ENCODE measurements around the gene PTPRS.
"Not testable (repeated sequence)": the region's sequence is repeated elsewhere in the genome, so short reads cannot be mapped to it uniquely, and the experiment has no call there.

Gene PTPRS

GRCh38 chr19:5330307-5330720, 10.3 kb downstream of the PTPRS start:
- DNase-seq (ENCODE audit: low read depth) = no peak
- Histone ChIP-seq H3K27me3 (replicated peaks; ENCODE audit: control insufficient read depth, insufficient read depth, low read length) (peaks cover 34% of the 10 kb centered on the region), H3K9ac (ENCODE audit: low read length) (no peak overlapping the region), H3K4me1 (ENCODE audit: control insufficient read depth, insufficient read depth, low read length) (no peaks in the 10 kb centered on the region), H3K4me3 (ENCODE audit: low read length) (no peak overlapping the region), H3K36me3 (ENCODE audit: control insufficient read depth, insufficient read depth, low read length, severe bottlenecking) (no peaks in the 10 kb centered on the region), H3K9me3 (ENCODE audit: control insufficient read depth, low read length) (no peaks in the 10 kb centered on the region)

- Histone ChIP-seq H3K4me1 (ENCODE audit: control insufficient read depth, insufficient read depth, low read length) (no peaks in the 10 kb centered on the region), H3K9ac (ENCODE audit: low read length) (no peak overlapping the region), H3K36me3 (ENCODE audit: control insufficient read depth, insufficient read depth, low read length, severe bottlenecking) (no peaks in the 10 kb centered on the region), H3K9me3 (ENCODE audit: control insufficient read depth, low read length) (peaks cover 6% of the 10 kb centered on the region), H3K4me3 (ENCODE audit: low read length) (no peak overlapping the region), H3K27me3 (replicated peaks; ENCODE audit: control insufficient read depth, insufficient read depth, low read length) (peaks cover 38% of the 10 kb centered on the region)
- no peak for DNase-seq (ENCODE audit: low read depth)
Observed at GRCh38 chr19:5329141-5329540, 11.5 kb downstream of the PTPRS start.

- H3K4me1 ChIP-seq (ENCODE audit: control insufficient read depth, insufficient read depth, low read length); H3K4me3 ChIP-seq (ENCODE audit: low read length); DNase-seq (ENCODE audit: low read depth); H3K36me3 ChIP-seq (ENCODE audit: control insufficient read depth, insufficient read depth, low read length, severe bottlenecking); H3K9ac ChIP-seq (ENCODE audit: low read length); H3K9me3 ChIP-seq (ENCODE audit: control insufficient read depth, low read length): not testable (repeated sequence)
- peaks cover 40% of the 10 kb centered on the region for H3K27me3 ChIP-seq (replicated peaks; ENCODE audit: control insufficient read depth, insufficient read depth, low read length)
Observed at GRCh38 chr19:5328407-5328806, 12.2 kb downstream of the PTPRS start.

- H3K4me3 ChIP-seq (ENCODE audit: low read length) = no peak overlapping the region
- DNase-seq (ENCODE audit: low read depth) = no peak
- no peak overlapping the region for H3K9ac ChIP-seq (ENCODE audit: low read length)
- no peaks in the 10 kb centered on the region for H3K4me1 ChIP-seq (ENCODE audit: control insufficient read depth, insufficient read depth, low read length)
- H3K9me3 ChIP-seq (ENCODE audit: control insufficient read depth, low read length) = peaks cover 6% of the 10 kb centered on the region
- no peaks in the 10 kb centered on the region for H3K36me3 ChIP-seq (ENCODE audit: control insufficient read depth, insufficient read depth, low read length, severe bottlenecking)
- H3K27me3 ChIP-seq (replicated peaks; ENCODE audit: control insufficient read depth, insufficient read depth, low read length) = peaks cover 44% of the 10 kb centered on the region
Observed at GRCh38 chr19:5326986-5327623, 13.5 kb downstream of the PTPRS start.

GRCh38 chr19:5326545-5326944, 14.1 kb downstream of the PTPRS start:
- Histone ChIP-seq H3K4me3 (ENCODE audit: low read length) (no peak overlapping the region), H3K4me1 (ENCODE audit: control insufficient read depth, insufficient read depth, low read length) (no peaks in the 10 kb centered on the region), H3K9ac (ENCODE audit: low read length) (no peak overlapping the region), H3K27me3 (replicated peaks; ENCODE audit: control insufficient read depth, insufficient read depth, low read length) (peaks cover 50% of the 10 kb centered on the region), H3K9me3 (ENCODE audit: control insufficient read depth, low read length) (peaks cover 6% of the 10 kb centered on the region), H3K36me3 (ENCODE audit: control insufficient read depth, insufficient read depth, low read length, severe bottlenecking) (no peaks in the 10 kb centered on the region)
- no peak for DNase-seq (ENCODE audit: low read depth)

GRCh38 chr19:5324947-5325346, 15.7 kb downstream of the PTPRS start:
- no peak overlapping the region for H3K4me3 ChIP-seq (ENCODE audit: low read length)
- peaks cover 65% of the 10 kb centered on the region for H3K27me3 ChIP-seq (replicated peaks; ENCODE audit: control insufficient read depth, insufficient read depth, low read length)
- H3K36me3 ChIP-seq (ENCODE audit: control insufficient read depth, insufficient read depth, low read length, severe bottlenecking) = no peaks in the 10 kb centered on the region
- no peaks in the 10 kb centered on the region for H3K4me1 ChIP-seq (ENCODE audit: control insufficient read depth, insufficient read depth, low read length)
- peaks cover 6% of the 10 kb centered on the region for H3K9me3 ChIP-seq (ENCODE audit: control insufficient read depth, low read length)
- H3K9ac ChIP-seq (ENCODE audit: low read length) = no peak overlapping the region
- DNase-seq (ENCODE audit: low read depth) = no peak

GRCh38 chr19:5323475-5323811, 17.2 kb downstream of the PTPRS start:
- Histone ChIP-seq H3K9me3 (ENCODE audit: control insufficient read depth, low read length) (peaks cover 6% of the 10 kb centered on the region), H3K4me1 (ENCODE audit: control insufficient read depth, insufficient read depth, low read length) (no peaks in the 10 kb centered on the region), H3K36me3 (ENCODE audit: control insufficient read depth, insufficient read depth, low read length, severe bottlenecking) (no peaks in the 10 kb centered on the region), H3K9ac (ENCODE audit: low read length) (no peak overlapping the region), H3K4me3 (ENCODE audit: low read length) (no peak overlapping the region), H3K27me3 (replicated peaks; ENCODE audit: control insufficient read depth, insufficient read depth, low read length) (peaks cover 66% of the 10 kb centered on the region)
- DNase-seq (ENCODE audit: low read depth) = no peak

GRCh38 chr19:5321851-5322681, 18.5 kb downstream of the PTPRS start:
- H3K4me3 ChIP-seq (ENCODE audit: low read length) = no peak overlapping the region
- peaks cover 6% of the 10 kb centered on the region for H3K9me3 ChIP-seq (ENCODE audit: control insufficient read depth, low read length)
- no peaks in the 10 kb centered on the region for H3K4me1 ChIP-seq (ENCODE audit: control insufficient read depth, insufficient read depth, low read length)
- H3K9ac ChIP-seq (ENCODE audit: low read length) = no peak overlapping the region
- H3K36me3 ChIP-seq (ENCODE audit: control insufficient read depth, insufficient read depth, low read length, severe bottlenecking) = no peaks in the 10 kb centered on the region
- H3K27me3 ChIP-seq (replicated peaks; ENCODE audit: control insufficient read depth, insufficient read depth, low read length) = peaks cover 61% of the 10 kb centered on the region
- DNase-seq (ENCODE audit: low read depth) = no peak

- Histone ChIP-seq H3K27me3 (replicated peaks; ENCODE audit: control insufficient read depth, insufficient read depth, low read length) (peaks cover 53% of the 10 kb centered on the region), H3K9me3 (ENCODE audit: control insufficient read depth, low read length) (peaks cover 6% of the 10 kb centered on the region), H3K9ac (ENCODE audit: low read length) (no peak overlapping the region), H3K36me3 (ENCODE audit: control insufficient read depth, insufficient read depth, low read length, severe bottlenecking) (no peaks in the 10 kb centered on the region), H3K4me3 (ENCODE audit: low read length) (no peak overlapping the region), H3K4me1 (ENCODE audit: control insufficient read depth, insufficient read depth, low read length) (no peaks in the 10 kb centered on the region)
- DNase-seq (ENCODE audit: low read depth) = no peak
Observed at GRCh38 chr19:5321066-5321642, 19.5 kb downstream of the PTPRS start.

- Histone ChIP-seq H3K4me3 (ENCODE audit: low read length) (no peak overlapping the region), H3K36me3 (ENCODE audit: control insufficient read depth, insufficient read depth, low read length, severe bottlenecking) (no peaks in the 10 kb centered on the region), H3K9me3 (ENCODE audit: control insufficient read depth, low read length) (no peaks in the 10 kb centered on the region), H3K4me1 (ENCODE audit: control insufficient read depth, insufficient read depth, low read length) (no peaks in the 10 kb centered on the region), H3K27me3 (replicated peaks; ENCODE audit: control insufficient read depth, insufficient read depth, low read length) (peaks cover 37% of the 10 kb centered on the region), H3K9ac (ENCODE audit: low read length) (no peak overlapping the region)
- DNase-seq (ENCODE audit: low read depth) = no peak
Observed at GRCh38 chr19:5319516-5319915, 21.1 kb downstream of the PTPRS start.

GRCh38 chr19:5318306-5318705, 22.3 kb downstream of the PTPRS start:
- Histone ChIP-seq H3K4me3 (ENCODE audit: low read length) (no peak overlapping the region), H3K36me3 (ENCODE audit: control insufficient read depth, insufficient read depth, low read length, severe bottlenecking) (no peaks in the 10 kb centered on the region), H3K27me3 (replicated peaks; ENCODE audit: control insufficient read depth, insufficient read depth, low read length) (peaks cover 30% of the 10 kb centered on the region), H3K9me3 (ENCODE audit: control insufficient read depth, low read length) (no peaks in the 10 kb centered on the region), H3K9ac (ENCODE audit: low read length) (no peak overlapping the region), H3K4me1 (ENCODE audit: control insufficient read depth, insufficient read depth, low read length) (no peaks in the 10 kb centered on the region)
- no peak for DNase-seq (ENCODE audit: low read depth)

Measured in adipocyte (in vitro differentiated cells).